ENCODE measurements around the gene NR1D1. TPM values are rescaled to one million over a fixed set of nuclear protein-coding genes. Genes with fewer than 3 reads are reported as not detected.

Gene NR1D1
- total and polyA plus RNA-seq, 2 of the 13 experiments (the other 11 are each of a cell fraction or from before 2014, with no cell fraction given): 2.1 to 2.7 TPM

DNA sequence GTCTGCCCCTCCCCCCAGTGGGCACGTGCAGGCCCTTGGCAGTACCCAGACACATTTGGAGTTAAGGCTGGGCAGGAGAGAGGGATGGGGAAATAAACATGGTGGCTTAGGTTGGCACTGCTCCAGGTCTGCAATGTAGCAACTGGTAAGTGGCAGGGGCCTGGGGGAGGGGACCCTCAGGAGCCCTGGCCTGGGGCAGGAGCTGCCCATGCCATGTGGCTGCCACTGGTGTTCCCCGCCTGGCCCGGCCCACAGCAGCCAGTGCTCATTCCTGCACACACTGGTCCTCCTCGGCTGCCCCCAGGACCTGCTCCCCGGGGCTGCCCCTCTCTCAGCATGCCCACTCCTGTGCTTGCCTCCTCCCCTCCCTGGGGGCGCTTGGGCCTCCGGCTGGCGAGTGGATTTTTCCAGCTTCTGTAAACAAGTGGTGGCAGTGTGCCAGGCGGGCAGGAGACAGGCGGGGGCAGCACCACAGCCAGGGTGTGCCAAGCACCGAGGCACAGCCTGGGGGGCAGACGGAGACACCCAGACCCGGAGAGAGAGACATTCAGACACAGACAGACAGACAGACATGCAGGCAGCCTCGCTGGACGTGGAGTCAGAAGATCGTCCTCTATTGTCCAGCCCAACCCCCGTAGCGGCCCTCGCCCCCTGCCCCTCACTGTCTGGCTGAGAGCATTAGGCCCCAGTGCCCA, 28.2 kb downstream of the NR1D1 start (continued):
- TF ChIP-seq, protein P1, sequence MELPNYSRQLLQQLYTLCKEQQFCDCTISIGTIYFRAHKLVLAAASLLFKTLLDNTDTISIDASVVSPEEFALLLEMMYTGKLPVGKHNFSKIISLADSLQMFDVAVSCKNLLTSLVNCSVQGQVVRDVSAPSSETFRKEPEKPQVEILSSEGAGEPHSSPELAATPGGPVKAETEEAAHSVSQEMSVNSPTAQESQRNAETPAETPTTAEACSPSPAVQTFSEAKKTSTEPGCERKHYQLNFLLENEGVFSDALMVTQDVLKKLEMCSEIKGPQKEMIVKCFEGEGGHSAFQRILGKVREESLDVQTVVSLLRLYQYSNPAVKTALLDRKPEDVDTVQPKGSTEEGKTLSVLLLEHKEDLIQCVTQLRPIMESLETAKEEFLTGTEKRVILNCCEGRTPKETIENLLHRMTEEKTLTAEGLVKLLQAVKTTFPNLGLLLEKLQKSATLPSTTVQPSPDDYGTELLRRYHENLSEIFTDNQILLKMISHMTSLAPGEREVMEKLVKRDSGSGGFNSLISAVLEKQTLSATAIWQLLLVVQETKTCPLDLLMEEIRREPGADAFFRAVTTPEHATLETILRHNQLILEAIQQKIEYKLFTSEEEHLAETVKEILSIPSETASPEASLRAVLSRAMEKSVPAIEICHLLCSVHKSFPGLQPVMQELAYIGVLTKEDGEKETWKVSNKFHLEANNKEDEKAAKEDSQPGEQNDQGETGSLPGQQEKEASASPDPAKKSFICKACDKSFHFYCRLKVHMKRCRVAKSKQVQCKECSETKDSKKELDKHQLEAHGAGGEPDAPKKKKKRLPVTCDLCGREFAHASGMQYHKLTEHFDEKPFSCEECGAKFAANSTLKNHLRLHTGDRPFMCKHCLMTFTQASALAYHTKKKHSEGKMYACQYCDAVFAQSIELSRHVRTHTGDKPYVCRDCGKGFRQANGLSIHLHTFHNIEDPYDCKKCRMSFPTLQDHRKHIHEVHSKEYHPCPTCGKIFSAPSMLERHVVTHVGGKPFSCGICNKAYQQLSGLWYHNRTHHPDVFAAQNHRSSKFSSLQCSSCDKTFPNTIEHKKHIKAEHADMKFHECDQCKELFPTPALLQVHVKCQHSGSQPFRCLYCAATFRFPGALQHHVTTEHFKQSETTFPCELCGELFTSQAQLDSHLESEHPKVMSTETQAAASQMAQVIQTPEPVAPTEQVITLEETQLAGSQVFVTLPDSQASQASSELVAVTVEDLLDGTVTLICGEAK (IDR thresholded peaks at IDR 0.05): no peak
- TF ChIP-seq, protein P1 (CRISPR knock-in tag; IDR thresholded peaks at IDR 0.05): 0 out of 2 replicates have a peak, but pooled peaks have one; percentile 24
- TF ChIP-seq, protein P2, sequence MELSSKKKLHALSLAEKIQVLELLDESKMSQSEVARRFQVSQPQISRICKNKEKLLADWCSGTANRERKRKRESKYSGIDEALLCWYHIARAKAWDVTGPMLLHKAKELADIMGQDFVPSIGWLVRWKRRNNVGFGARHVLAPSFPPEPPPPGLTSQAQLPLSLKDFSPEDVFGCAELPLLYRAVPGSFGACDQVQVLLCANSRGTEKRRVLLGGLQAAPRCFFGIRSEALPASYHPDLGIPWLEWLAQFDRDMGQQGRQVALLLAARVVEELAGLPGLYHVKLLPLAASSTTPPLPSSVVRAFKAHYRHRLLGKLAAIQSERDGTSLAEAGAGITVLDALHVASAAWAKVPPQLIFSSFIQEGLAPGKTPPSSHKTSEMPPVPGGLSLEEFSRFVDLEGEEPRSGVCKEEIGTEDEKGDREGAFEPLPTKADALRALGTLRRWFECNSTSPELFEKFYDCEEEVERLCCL (CRISPR knock-in tag; IDR thresholded peaks at IDR 0.05; ENCODE audit: borderline replicate concordance): 0 out of 2 replicates have a peak, but pooled peaks have one; percentile 80
- TF ChIP-seq ZNF883 (CRISPR knock-in tag; IDR thresholded peaks at IDR 0.05; ENCODE audit: not compliant biosample characterization) (peak; percentile 66), MAZ (IDR thresholded peaks at IDR 0.05; ENCODE audit: borderline replicate concordance, low read depth, low read length) (peak; percentile 44), MAZ (CRISPR knock-in tag; IDR thresholded peaks at IDR 0.05; ENCODE audit: low read depth) (no peak), ZSCAN21 (CRISPR knock-in tag; IDR thresholded peaks at IDR 0.05; ENCODE audit: borderline replicate concordance) (peak; percentile 27; the same call in 1 of the 2 replicates), RBFOX2 (IDR thresholded peaks at IDR 0.05; ENCODE audit: low read depth, low read length) (peak; percentile 70)
- TF ChIP-seq, protein P3, sequence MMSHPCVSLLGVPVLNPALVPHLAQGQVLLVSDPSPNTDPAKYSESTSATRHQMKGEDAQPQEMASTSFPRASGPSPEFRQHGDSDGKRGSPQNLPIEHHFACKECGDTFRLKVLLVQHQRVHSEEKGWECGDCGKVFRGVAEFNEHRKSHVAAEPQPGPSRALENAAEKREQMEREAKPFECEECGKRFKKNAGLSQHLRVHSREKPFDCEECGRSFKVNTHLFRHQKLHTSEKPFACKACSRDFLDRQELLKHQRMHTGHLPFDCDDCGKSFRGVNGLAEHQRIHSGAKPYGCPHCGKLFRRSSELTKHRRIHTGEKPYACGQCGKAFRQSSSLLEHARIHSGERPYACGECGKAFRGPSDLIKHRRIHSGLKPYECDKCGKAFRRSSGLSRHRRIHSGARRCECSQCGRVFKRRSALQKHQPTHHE (CRISPR knock-in tag; IDR thresholded peaks at IDR 0.05; ENCODE audit: borderline replicate concordance): peak; percentile 30; the same call in 1 of the 2 replicates
- TF ChIP-seq, protein P4, sequence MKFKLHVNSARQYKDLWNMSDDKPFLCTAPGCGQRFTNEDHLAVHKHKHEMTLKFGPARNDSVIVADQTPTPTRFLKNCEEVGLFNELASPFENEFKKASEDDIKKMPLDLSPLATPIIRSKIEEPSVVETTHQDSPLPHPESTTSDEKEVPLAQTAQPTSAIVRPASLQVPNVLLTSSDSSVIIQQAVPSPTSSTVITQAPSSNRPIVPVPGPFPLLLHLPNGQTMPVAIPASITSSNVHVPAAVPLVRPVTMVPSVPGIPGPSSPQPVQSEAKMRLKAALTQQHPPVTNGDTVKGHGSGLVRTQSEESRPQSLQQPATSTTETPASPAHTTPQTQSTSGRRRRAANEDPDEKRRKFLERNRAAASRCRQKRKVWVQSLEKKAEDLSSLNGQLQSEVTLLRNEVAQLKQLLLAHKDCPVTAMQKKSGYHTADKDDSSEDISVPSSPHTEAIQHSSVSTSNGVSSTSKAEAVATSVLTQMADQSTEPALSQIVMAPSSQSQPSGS (CRISPR knock-in tag; IDR thresholded peaks at IDR 0.05): 0 out of 2 replicates have a peak, but pooled peaks have one; percentile 16
- TF ChIP-seq, protein P5, sequence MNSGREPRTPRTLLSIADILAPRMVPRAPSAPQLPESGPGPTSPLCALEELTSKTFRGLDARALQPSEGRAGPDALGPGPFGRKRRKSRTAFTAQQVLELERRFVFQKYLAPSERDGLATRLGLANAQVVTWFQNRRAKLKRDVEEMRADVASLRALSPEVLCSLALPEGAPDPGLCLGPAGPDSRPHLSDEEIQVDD (CRISPR knock-in tag; IDR thresholded peaks at IDR 0.05; ENCODE audit: borderline replicate concordance): no peak
- TF ChIP-seq, protein P6, sequence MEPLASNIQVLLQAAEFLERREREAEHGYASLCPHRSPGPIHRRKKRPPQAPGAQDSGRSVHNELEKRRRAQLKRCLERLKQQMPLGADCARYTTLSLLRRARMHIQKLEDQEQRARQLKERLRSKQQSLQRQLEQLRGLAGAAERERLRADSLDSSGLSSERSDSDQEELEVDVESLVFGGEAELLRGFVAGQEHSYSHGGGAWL (CRISPR knock-in tag; IDR thresholded peaks at IDR 0.05): 0 out of 2 replicates have a peak, but pooled peaks have one; percentile 8
